ENCODE measurements around the gene KCNK13.
"Not testable (repeated sequence)": the region's sequence is repeated elsewhere in the genome, so short reads cannot be mapped to it uniquely, and the experiment has no call there.

Gene KCNK13

GRCh38 chr14:90201344-90201743 lies 139.6 kb downstream of the KCNK13 start:
- no peak for DNase-seq

GRCh38 chr14:90204516-90204915 lies 142.7 kb downstream of the KCNK13 start:
- no peak for DNase-seq

GRCh38 chr14:90213099-90213748 lies 151.4 kb downstream of the KCNK13 start:
- no peak for DNase-seq

- no peak for DNase-seq
Measured at GRCh38 chr14:90228478-90228877, 166.7 kb downstream of the KCNK13 start.

- not testable (repeated sequence) for DNase-seq
Measured at GRCh38 chr14:90229942-90230341, 168.1 kb downstream of the KCNK13 start.

Measured in HCEC 1CT (cell line).